HCT116 (cell line): ENCODE measurements around the gene SLC35F3.

ENCODE experiments used
- CTCF ChIP-seq, 3 experiments: fragments of 200-600 bp in 1 of 3; sonication (generic) in 1 of 3; IDR thresholded peaks in 2 of 3; conservative IDR thresholded peaks in 1 of 3; 2 replicates each; pipeline ENCODE4 v1.5.1; 2012 to 2017; ENCODE audit warnings: low read depth in 2 of 3, low read length in 2 of 3, antibody characterized with exemption in 1 of 3, borderline replicate concordance in 1 of 3, control low read depth in 1 of 3, mild to moderate bottlenecking in 1 of 3, mixed read lengths in 1 of 3, mixed run types in 1 of 3, moderate library complexity in 1 of 3; ENCODE audit not compliant: insufficient read depth in 1 of 3
- POLR2A ChIP-seq: IDR thresholded peaks from 2 replicates; pipeline ENCODE4 v1.7.0; 2011; ENCODE audit warnings: borderline replicate concordance; ENCODE audit not compliant: insufficient read depth, insufficient read length; ENCODE audit errors: extremely low read depth
- ZNF274 ChIP-seq: fragments of 200-500 bp; sonication (Bioruptor generic); IDR thresholded peaks from 2 replicates; pipeline ENCODE4 v1.6.1; 2014; ENCODE audit warnings: mild to moderate bottlenecking, low read depth, low read length, inconsistent platforms

GRCh38 chr1:234372011-234372757 is 467.7 kb downstream of the SLC35F3 start:
- TF ChIP-seq POLR2A = no peak
- no peak for TF ChIP-seq CTCF (IDR thresholded peaks at IDR 0.05 in 2 of 3, conservative IDR thresholded peaks at IDR 0.05 in 1 of 3; ENCODE audit: borderline replicate concordance in 1 of 3, insufficient read depth in 1 of 3, low read depth in 2 of 3, low read length in 2 of 3)
- no peak for TF ChIP-seq ZNF274
